Left renal cortex interstitium (tissue), 4 donors: ENCODE results near the gene BMP3. TPM values are rescaled to one million over a fixed set of nuclear protein-coding genes. Genes with fewer than 3 reads are reported as not detected.
A peak's percentile ranks its signal among the peaks of the same experiment; 100 is the strongest.

Experiments used
- DNase-seq, 4 donors: peaks; one replicate each; pipeline ENCODE4 v3.0.0-alpha.2; 2013; ENCODE audit warnings: low read depth in 4 of 4, low spot score in 2 of 4, missing footprints in 1 of 4
- polyA plus RNA-seq, 4 donors: library from polyadenylated mRNA; unstranded; fragments of 120-200 nt; gene quantifications; one replicate each; pipeline ENCODE4 v1.2.1, GENCODE V29; 2013; ENCODE audit not compliant: insufficient read length in 4 of 4

Gene BMP3
- polyA plus RNA-seq, 4 donors: 15.7 to 17.4 (median 16.5) TPM

DNA sequence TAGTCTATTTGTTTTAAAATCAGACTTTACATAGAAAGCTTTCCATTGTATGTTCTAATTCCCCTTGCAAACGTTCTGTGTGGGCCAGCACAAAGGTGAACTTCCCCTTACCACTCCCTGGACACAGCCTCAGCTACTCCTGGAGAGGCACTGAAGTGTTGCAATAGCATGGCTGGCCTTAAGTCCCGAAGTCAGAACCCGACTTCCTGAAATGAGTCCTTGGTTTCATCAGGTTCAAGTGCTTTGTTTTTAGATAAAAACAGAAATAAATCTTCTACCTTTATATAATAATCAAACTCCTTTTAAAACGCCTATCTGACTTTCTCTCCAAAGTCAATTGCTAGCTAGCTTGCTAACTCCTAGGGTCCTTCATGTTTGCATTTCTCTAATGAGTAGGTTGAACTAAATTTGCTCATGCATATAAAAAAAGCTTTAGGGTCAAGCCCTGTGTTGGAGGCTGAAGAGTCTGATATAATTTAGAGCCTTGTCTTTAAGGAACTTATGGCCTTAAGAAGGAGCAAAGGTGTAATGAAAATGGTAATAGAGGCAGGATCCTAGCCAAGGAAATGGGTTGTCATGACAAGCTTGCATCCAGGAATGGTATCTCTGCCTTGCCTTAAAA, 9.0 kb downstream of the BMP3 start:
- DNase-seq: no peak

DNA sequence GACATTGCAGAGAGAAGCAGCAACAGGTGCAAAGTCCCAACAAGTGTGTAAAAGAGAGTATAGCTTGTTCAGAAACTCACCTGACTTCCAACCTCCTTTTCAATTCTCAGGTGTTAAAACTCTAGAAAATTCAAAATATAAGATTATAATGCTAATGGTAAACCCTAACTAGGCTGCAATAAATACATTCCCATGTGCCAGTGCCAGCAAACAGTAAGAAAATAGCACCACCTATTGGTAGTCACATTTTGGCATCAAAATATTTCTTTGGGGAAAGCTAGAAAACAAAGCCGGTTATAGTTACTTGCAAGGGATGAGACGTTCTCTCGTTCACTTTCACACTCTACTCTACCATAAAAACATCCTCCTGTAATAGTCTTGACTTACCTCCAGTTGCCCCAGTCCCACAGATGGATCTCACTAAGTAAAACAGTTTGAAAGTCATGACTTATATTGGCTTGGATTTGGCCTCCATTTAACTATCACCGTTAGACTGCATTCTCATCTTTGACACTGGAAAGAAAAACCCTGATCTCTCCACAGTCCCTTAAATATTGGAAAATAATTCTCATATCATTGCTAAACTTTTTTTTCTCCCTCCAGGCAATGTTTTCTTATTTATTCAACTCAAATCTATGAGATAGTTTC, 9.6 kb downstream of the BMP3 start:
- DNase-seq: peak in 1 of 4 donors; percentile 31

DNA sequence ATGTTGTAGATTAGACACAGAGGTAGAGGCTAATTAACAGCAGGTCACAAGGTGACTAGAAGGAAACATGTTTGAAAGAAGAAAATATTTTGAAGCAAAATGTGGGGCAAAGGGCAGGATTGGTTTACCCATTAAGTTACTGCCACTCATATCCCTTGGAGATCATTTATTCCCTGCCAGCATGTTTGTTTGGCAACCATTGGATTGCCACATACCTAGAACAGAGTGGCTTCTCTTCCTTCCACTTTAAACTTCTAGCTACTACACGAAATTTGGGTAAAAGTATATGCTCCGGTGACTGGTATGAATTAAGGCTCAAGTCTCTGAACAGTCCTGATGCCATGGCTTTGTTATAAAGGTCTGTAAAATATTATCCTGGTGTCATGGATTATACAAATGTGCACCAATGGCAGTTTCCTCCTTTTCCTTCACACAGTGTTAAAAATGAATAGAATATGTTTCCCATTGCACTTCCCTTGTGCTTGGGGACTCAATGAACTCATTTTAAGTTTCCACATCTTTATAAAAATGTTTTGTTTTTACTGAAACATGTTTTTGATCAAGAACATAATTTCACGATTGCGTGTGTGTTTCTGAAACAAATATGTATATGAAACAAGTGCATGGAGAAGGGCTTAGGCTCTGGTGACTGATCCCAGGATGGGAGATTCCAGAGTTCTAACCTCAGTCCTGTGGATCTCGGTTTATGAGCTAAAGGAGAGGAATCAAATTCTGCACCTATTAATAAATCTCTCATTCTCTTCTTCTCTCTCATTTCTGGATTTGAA, 12.3 kb downstream of the BMP3 start:
- DNase-seq: no peak

DNA sequence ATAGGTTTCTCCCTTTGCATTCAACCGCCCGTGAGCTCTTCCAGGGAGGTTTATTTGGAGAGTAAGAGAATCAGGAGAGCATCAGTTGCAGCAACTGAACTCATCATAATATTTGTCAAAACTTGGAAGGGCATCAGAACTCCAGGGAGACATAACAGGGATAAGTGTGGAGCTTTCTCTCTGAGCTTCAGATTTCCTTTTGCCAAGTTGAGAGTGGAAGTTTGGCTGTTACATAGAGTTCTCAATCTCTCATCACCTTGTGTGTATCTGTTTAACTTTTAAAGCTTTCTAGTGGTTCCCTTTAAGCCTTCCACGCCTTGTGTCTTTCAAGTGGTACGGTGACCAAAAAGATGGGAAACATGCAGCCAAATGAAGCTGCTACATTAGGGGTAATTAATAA, 18.8 kb downstream of the BMP3 start:
- DNase-seq: no peak

DNA sequence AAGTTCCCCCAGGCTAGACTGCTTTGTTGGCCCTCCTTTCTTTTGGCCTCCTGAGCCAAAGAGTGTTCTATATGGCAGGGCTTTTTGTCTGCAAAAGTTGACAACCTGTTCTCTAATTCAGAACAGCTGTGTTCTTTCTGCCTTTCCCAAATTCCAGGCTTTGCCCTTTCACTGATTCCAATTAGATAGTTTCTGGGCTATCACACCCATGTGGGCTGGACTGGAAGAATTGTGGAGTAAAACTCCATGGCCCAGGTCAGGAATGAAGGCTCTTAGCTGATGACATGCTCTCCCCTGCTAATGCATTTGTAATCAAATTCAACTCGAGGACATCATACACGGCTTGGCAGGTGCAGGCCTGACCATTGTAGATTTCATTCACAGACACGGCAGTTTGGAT, 19.4 kb downstream of the BMP3 start:
- no peak for DNase-seq

DNA sequence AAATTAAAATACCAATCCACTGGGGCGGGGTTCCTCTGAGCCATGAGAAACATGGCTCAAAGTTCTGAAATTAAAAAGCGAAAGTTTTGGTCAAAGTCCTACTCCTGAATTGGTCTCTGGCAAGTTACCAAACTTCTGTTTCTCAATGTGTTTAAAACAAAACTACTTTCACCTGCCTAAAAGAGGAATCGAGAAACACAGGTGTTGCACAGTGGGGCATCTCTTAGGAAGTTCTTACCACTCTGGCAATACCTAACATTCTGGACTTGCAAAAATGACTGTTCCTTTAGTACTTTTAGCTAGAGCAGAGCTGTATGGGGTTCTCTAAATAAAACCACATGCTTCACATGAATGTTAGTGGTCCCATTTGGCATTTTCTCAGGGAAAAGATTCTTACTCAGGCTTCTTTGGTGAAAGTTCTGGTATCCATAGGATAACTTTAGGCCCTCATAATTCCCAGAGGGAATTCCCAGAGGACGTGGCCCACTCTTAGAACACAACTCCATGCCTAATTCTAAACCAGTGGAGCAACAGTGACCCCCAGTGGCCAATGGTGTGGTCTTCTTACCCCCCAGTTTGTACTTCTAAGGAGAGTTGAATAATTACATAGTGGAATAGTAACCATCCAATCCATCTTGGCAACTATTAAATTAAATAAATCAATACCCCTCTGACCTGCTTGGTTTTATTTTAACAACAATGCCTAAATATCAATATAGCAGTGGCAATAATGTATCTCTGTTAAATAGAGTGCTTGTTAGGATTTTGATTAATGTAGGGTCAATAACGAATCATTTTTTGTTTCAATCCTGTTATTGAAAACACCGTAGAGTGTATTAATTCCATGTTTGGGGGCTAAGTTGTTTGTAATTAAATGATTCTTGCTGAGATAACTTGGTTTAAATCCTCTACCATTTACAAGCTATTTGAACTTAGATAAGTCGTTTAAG, 21.9 kb downstream of the BMP3 start:
- DNase-seq: peak in 2 of 4 donors; percentile 40 to 75

DNA sequence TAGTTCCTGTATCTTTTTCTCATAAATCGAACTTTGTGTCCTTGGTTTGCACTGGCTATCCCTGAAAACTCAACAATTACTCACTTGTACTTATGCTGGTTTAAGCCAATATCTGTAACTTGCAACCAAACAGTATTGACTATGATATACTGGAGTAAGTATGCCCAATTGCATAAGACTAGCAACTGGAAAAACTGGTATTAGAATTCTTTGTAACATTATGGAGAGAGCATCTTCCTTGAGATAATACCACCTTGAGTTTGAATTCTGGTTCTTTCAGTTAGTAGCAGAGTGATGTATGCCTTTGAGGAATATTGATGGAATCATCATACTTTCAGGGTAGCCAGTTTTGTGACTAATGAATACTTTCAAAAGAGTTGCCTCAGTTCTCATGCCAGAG, 28.1 kb downstream of the BMP3 start:
- no peak for DNase-seq

DNA sequence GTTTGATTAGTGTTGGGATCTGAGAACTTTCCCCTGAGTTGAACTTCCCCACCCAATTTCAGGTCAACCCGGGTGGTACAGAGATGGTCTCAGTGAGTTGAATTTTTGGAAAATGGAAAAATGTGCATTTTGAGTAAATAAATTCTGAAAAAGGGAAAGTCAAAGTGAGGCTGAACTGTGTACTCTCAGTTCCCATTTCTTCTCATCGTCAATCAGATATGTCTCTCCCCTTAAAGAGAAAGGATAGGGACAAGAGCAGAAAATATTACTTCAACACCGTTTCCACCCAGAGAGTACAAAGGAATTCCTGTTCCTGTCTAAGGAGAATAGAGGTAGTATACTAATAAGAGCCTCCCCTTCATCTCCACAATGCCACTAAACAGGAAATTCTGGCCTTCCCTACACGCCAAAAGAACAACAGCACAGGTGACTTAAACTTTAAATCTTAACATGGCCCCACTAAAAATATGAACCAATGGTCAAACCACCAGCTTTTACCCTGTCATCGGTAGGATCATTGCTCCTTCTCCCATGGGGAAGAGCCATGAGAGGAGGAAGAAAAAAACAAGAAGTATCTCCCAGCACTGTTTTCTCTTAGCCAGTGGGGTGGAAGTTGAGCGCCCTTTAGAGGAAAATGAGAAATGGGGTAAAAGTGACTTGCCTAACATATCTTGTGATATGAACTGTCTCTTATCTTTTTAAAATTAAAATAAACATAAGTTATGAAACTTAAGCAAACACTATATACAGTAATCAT, 30.3 kb downstream of the BMP3 start:
- DNase-seq: no peak

DNA sequence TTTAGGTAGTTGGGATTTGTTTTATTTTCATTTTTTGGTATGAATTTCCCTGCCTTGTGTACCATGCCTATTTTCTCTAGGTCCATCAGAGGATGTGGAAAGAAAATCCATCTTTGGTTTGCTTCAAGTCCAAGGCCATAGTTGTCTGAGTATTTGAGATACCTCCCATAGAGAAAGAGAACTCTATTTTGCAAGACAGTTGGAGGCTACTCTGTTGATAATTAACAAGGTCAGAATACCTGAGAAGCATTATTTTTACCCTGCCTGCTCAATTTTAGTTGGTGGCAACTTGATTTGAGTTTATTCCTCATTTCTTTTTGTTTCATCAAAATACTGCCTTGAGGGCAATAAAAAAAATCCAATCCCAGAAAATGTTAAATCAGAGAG, 30.8 kb downstream of the BMP3 start:
- no peak for DNase-seq

DNA sequence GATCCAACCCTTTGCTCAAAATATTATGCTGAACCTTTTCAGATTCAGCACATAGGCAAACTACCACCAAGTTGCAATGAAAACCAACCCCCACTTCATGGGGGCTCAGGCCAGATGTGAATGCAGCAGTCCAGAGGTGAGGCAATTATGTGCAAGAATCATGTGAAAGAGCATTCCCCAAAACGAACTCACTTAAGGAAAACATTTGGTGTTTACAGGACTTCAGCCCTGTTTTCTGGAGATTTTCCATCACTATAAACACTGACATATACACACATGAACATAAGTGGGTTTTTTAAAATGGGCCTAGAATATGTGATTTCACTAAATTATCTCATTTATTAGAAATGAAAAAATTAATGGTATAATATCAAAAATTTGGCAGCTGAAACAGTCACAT, 31.5 kb downstream of the BMP3 start:
- no peak for DNase-seq

DNA sequence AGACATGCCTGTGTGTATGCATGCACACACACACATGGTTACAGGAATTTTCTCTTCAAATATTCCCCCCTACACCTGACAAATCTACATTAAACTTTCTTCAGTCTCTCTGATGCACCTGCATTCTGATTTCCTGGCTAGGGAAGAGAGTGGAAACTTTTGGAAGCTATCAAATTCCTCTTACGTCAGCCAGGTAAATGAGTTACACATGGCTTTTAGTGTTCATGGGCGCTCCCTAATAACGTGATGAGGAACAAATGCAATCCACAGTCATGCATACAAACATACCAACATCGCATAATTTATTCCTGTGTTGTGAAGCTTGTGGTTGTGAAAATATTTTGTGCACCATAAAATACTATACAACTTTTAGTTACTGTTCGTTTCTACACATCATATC, 34.9 kb downstream of the BMP3 start:
- no peak for DNase-seq

DNA sequence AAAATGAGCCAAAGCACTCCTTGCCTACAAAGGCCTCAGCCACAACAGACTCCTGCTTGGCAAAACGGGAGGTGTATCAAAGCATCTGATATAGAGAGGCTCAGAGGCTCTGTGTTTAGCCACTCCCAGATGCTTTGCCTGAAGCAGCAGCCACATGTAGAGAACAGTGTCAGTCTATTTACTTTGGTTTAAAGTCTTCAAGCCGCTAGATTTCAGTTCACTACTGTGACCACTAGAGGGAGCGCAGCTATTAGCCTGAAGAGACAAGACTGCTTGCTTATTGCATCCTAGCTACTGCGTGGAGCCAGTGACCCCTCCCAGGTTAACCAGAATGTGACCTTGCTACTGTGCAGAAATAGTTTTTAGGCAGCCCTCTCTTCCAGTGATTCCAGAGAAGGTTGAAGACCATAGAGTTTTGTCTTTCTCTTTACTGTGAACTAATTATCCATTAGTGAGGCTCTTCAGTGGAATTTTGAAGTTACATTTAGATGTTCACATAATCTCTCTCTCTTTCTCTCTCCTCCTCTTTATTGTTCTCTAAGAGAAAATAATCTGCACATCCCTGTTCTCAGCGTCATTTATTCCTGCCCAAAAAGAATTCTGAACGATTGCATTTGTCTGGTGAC, 39.3 kb downstream of the BMP3 start:
- peak in 3 of 4 donors; percentile 65 to 82 (median 72) for DNase-seq

DNA sequence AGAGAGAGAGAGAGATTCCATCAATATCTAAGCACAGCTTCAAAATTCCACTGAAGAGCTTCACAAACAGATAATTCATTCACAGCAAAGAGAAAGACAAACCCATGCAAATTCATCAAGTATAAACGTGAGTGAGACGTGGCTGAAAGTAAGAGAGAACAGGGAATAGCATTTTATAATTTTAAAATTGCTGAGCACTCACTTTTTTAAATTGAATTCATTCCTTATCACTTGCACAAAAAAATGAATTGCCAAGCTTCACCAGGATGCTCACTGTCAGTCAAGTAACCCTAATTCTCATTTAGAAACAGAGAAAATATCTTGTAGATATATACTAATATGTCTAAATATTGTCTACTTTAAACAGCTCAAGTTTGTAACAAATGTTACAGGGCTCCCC, 40.5 kb downstream of the BMP3 start:
- no peak for DNase-seq

DNA sequence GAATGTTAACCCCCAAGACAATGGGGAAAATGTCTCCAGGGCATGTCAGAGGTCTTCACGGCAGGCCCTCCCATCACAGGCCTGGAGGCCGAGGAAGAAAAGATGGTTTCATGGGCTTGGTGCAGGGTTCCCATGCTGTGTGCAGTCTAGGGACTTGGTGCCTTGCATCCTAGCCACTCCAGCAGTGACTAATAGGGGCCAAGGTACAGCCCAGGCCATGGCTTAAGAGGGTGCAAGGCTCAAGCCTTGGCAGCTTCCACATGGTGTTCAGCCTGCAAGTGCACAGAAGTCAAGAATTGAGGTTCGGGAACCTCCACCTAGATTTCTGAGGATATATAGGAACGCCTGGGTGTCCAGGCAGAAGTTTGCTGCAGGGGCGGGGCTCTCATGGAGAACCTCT, 50.6 kb downstream of the BMP3 start:
- DNase-seq: no peak

DNA sequence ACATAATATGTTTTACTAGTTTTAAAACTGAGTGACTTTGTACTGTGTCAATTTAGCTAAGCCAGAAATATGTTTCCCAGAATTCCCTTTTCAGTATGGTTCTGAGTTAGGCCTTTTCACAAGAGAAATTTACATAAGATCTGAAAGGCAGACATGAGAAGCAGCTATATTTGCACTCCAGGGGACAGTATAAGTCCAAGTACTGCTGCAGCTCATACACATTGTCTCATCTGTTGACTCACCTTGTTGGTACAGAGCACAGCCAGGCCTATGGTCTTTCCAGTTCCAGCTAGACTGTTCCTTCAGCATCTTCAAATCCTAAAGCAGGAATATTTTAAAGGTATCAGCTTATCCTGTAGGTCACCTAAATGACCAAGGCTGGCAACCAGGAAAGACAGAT, 53.5 kb downstream of the BMP3 start:
- no peak for DNase-seq

DNA sequence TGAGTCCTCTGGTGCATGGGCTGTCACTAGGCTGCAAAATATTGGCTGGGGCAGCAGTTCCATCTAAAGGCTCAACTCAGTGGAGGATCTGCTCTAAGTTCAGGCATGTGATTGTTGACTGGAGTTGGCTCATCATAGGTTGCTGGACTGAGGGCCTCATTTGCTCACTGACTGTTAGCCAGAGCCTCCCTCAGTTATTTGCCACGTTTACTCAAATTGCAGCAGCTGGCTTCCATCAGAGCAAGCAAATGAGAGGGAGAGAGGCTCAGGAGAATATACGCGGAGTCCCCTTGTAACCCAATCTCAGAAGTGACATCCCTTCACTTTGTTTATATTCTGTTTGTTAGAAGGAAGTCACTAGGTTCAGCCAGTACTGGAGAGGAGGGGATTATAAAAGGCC, 54.1 kb downstream of the BMP3 start:
- peak; percentile 19 to 50 (median 36) for DNase-seq

DNA sequence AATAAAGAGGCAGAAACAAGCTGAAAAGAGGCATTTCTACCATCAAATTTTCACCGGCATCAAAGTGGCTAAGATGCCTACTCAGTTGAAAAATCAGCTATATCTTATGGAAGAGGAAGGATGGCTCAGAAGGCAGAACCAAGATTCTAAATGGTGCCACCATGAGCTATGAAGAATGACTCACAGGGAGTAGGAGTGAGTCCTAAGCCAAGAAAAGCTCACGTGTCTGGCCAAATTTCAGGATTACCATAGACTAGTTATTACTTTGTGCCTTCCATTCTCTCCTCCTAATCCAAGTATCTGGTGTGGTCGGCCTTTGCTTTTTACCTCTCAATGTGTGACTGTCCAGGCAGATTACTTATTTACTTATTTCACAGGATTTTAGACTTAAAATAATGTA, 54.8 kb downstream of the BMP3 start:
- no peak for DNase-seq

DNA sequence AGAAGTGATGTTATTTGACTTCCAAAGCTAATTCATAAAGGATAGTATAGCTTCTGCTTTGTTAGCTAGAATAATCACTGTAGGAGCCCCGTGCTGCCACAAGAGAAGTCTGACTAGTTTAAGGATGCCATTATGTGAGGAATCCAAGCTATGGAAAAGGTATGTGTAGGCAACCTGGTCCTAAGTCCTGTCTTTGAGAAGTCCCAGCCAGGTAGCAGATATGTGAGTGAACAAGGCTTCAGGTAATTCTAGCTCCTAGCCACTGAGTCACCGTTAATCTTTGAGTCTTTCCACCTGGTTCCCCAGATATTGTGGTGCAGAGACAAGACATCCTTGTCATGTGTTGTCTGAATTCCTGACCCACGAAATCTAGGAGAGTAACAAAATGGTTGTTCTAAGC, 55.5 kb downstream of the BMP3 start:
- DNase-seq: no peak

DNA sequence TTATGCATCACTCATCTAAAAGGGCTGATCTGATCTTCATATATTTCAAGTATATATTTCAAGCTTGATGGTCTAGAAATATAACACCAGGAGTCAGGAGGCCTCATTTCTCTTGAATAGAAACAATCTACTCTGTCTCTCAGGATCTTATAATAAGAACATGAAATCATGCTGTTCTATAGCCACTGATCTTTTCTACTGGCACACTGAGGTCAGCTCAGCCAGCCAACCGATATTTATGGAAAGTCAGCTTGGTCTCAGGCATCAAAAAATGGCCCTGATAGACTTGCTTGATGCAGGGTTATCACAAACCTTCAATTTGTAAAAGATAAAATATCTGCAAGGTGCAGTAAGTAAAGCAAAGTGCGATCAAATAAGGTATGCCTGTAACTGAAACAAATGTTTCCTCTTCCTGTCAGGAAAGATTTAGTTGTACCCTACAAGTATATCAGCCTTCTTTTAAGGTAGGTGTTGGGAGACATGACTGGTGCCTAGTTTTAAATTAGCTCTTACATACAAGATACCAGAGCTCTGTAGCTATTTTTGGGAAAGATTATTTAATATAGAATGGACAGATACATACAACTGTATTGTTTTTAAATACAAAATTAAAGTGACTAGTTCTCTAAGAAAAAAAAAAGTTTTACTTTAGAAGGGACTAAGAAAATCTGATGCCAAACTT, 63.4 kb downstream of the BMP3 start:
- DNase-seq: no peak
